SKM-1 treated with dmso at 0.1 percent for 144 hours (cell line): ENCODE measurements around the gene CFAP74.

ENCODE experiments used
- DNase-seq: peaks from one replicate; lab custom pipeline; 2025; ENCODE audit not compliant: unreplicated experiment; lab: John Stamatoyannopoulos, UW

The CFAP74 gene

DNA sequence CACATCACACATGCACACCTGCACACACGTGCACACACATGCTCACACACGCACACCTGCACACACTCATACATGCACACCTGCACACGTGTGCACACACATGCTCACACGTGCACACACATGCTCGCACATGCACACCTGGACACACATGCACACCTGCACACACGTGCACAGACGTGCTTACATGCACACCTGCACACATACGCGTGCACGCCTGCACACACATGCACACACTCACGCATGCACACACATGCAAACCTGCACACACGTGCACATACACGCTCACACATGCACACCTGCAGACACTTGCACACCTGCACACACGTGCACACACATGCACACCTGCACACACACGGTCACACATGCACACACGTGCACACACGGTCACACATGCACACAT, 32.6 kb downstream of the CFAP74 start:
- DNase-seq, result no peak

DNA sequence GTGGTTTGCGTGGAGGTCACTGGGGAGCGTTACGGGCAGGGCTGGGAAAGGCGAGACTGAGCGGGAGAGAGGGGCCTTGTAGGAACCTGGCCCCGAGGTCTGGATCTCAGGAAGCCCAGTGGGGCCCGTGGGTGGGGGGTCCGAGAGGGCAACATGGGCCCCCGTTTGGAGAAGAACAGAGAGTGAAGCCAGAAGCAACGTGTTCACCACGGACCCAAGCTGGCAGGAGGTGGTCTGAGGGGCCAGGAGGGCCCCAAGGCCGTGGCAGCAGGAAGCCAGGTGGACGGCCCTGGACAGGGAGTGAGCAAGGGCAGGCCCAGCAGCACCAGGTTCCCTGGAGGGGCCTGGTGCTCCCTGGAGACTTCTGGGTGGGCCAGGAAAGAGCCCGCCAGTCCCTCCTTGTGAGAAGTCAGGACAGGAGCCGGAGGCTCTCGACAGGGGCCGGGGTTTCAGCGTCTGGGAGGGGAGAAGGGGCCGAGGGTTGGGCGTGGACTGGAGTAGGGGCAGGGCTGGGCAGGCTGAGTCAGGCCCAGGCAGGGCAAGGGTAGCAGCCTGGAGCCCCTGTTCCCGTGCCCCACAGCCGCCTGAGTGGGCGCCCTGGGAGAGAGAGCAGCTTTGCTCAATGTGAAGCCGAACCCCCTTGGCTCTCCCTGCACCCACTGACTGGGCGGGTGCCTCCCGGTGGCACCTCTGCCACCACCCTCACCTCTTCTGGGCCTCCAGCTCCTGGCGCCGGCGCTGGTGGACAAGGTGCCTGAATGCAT, 33.5 kb downstream of the CFAP74 start:
- DNase-seq, result no peak

DNA sequence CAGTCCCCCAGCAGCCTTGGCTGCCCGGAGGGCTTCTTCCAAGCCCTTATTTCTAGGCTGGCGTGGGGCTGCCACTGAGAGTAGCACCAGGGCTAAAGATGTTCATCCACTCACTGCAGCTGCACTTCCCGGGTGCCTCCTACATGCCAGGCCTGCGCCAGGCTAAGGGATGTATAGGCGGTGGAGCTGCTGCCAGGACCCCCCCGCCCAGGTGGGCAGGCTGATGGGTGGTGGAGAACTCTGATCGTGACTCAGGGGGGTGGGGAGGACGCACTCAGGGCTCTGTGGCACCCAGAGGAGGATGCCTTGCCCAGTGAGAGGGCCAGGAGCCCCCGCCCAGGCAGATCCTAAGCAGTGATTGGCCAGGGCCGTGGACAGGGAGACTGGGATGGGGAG, 34.1 kb downstream of the CFAP74 start:
- no peak for DNase-seq

DNA sequence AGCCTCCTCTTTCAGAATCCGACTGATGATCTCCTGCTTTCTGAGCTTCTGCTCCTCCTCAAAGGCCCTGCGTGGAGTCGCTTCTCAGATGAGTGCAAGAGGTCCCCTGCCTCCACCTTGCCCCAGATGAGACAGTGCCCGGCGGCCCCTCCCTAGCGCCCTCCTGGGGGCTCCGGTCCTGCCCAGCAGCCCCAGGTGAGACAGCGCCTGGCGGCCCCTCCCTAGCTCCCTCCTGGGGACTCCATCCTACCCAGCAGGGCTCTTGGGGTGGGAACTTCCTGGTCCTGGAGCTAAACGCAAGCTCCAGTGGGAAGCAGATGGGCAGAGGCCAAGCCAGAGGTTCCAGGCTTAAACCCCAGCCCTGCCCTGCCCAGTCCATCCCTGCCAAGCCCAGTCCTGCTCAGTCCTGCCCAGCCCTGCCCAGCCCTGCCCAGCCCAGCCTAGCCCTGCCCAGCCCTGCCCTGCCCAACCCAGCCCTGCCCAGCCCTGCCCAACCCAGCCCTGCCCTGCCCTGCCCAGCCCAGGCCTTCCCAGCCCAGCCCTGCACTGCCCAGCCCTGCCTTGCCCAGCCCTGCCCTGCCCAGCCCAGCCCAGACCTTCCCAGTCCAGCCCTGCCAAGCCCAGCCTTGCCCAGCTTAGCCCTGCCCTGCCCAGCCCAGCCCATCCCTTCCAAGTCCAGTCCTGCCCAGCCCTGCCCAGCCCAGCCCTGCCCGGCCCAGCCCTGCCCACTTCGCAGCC, 34.6 kb downstream of the CFAP74 start:
- no peak for DNase-seq

DNA sequence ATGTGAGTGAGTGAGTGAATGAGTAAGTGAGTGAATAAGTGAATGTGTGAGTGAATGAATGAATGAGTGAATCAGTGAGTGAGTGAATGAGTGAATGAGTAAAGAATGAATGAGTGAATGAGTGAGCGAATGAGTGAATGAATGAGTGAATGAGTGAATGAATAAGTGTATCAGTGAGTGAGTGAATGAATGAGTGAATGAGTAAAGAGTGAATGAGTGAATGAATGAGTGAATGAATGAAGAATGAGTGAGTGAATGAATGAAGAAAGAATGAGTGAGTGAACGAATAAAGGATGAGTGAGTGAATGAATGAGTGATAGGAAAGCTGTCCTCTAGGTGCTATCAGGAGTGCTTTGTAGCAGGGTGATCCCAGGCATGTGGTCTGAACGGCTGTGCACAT, 35.7 kb downstream of the CFAP74 start:
- no peak for DNase-seq

DNA sequence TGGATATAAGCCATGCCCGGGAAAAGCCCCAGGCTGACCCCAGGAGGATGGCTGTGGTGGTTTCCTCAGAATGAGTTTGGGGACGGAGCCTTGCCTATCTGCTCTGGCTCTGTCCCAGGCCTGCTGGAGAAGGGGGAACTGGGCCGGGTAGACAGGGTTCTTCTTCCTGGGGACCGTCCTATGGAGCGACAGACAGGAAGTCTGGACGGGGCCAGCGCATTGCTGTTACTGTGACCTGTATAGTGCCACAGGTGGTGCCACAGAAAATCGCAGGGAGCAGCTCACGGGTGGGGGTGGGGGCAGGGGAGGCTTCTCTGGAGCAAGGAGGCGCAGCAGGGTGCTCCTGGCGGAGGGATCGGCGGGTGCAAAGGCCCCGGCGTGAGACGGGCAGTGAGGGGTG, 36.4 kb downstream of the CFAP74 start:
- no peak for DNase-seq

DNA sequence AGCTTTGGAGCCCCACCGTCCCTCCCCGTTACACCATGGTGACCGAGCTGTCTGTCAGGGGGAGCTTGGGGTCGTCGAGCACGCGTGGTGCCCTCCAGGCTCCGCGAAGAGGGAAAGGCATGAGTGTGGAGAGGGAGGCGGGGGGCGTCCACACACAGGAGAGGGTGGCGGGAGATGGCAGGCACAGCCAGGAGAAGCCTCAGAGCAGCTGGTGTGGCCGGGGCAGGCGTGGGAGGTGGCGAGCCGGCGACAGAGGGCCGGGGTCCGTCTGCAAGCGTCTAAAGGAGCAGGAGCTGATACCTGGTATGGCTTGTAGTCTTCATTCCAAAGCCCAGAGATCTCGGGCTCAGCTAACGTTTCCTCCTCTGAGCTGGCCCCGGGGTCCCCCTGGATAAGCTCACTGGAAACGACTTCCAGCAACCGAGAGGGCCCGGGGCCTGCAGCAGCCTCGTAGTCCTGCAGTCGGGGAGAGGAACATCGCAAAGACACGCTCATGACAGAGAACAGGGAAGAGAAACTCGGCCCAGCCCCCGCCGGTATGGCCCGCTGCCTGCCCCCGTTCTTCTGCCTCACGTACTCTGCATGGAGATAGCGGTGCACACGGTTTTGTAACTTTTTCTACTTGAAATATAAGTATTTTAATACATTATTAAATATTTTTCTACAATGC, 37.4 kb downstream of the CFAP74 start:
- DNase-seq, result no peak

DNA sequence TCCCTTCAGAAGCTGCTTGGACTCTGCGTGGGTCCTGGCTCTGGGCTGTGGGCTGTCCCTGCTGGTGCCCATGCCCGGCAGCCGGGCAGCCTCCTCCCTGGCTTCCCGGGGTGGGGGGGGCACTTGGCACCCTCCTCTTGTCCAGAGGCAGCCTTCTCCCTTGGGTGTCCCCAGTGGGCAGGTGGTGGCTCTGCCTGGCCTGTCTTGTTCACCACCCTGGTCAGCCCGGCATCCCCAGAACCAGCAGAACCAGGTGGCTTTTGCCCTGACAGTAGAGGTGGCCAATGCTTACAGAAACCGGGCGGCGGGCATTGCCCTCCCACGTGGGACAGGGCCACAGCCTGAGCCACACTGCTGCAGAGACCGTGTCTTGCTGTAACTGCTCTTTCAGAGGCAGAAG, 38.0 kb downstream of the CFAP74 start:
- no peak for DNase-seq

DNA sequence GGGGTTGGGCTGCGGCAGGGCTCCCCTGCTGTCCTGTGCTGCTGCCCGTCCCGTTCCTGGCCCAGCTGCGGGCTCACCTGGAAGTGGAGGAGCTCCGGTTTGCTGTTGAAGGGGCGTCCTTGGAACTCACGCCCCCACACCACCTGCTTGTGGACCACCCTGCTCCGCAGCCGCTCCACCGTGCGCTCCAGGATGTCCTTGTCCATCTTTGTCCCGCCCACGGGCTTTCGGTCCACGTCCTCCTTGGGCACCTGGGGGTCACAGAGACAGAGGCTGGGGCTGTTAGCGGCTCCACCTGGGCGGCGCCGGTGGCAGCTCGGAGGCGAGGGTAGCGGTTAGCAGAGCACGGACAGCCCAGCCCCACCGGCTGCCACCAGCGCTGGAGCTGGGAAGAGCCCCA, 38.8 kb downstream of the CFAP74 start:
- DNase-seq, result no peak

DNA sequence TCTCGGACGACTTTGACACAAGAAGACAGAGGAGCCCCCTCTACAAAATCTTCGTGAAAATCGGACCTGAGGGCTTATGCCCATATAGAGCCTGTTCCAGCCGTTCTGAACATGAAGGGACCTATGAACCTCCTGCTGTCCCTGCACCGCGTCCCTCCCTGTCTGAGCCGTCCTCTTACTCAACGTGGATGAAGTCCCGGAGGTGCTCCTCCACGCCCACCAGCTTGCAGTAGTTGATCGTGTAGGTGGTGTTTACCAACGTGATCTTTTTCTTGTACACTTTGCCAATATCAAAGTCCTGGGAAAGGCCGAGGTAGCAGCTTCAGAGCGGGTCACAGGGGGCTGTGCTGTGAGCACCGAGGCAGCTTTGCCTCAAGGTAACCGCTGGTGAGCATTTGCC, 40.0 kb downstream of the CFAP74 start:
- no peak for DNase-seq

DNA sequence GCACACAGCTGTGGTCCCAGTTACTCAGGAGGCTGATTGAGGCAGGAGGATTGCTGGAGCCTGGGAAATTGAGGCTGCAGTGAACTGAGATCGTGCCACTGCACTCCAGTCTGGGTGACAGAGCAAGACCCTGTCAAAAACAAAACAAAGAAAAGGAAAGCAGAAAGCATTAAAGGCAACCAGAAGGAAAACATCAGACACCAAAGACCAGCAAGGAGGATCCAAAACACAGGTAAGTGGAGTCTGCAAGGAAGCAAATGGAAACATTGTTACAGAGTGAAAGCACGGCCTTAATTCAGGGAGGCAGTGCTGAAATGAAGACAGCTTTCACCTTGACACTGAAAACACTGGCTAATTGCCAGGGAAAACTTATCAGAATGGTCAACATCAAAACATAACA, 40.8 kb downstream of the CFAP74 start:
- DNase-seq, result no peak

DNA sequence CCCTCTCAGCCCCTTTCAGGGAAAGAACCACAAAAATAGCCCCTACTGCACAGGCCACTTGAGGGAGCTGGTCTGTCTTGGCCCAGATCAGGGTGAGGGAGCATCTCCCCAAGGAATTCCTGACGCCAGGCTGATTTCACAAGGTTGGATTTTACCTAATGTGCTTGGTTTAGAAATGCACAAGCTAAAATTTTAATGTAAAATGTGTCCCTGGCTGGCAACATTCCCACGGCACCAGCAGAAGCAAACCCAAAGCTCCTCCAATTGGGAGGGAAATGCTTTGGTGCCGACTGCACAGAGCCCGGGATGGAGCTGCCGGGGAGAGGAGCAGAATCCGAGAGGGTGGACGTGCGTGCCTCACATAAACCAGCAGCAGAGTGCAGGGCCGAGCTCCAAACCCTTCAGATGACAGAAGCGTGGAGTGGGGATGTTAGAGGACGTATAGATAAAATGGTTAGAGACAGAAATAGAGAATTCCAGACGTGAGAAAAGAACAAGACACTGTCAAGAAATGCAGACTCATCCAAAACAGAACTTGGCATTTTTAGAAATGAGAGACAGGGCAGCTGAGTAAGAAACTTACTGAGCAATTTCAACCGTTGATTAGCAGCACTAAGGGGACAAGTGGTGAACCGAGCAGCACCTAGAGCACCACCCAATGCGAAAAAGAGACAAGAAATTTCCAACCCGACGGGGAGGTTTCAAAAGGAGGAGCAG, 42.9 kb downstream of the CFAP74 start:
- DNase-seq, result no peak

DNA sequence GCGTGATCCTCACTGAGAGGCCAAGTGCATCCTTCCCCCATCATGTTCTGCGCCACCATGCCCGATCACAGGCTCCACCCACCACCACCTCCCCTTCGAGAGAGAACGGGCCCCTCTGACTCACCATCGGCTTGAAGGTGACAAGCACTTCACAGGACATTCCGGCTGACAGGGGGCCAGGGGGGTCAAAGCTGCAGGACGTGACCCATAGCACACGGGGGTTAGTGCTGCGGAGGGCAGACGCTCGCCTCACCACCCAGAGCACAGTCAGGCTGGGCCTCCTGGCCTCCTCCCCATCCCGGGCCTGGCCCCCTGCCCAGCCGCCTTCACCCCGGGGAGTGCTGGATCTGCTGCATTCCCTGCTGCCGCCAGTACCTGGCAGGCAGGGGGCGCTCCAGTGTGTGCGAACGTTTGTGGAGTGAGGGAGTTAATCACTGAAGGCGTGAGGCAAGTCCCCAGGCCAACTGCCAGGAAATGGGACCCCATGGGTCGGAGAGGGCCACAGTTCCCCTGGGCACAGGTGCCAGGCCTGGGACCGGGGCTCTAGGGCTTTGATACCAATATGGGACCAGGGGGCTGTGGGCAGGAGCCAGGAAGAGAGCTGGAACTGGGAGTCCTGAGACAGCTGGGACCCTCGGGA, 43.6 kb downstream of the CFAP74 start:
- DNase-seq, result peak; percentile 80

DNA sequence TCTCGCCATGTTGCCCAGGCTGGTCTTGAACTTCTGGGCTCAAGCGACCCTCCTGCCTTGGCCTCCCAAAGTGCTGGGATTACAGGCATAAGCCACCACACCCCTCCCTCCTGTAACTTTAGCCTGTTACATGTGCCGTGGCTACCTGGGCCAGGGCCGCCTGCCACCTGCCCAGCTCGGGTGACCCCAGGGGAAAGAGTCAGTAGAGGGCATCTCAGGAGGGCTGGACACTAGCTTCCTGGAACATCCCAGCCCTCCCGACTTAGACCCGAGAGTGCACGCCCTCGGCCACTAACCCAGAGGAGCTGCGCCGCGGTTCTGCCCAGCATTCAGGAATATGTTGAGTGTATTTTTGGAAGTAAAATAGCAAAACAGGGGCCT, 44.1 kb downstream of the CFAP74 start:
- no peak for DNase-seq

DNA sequence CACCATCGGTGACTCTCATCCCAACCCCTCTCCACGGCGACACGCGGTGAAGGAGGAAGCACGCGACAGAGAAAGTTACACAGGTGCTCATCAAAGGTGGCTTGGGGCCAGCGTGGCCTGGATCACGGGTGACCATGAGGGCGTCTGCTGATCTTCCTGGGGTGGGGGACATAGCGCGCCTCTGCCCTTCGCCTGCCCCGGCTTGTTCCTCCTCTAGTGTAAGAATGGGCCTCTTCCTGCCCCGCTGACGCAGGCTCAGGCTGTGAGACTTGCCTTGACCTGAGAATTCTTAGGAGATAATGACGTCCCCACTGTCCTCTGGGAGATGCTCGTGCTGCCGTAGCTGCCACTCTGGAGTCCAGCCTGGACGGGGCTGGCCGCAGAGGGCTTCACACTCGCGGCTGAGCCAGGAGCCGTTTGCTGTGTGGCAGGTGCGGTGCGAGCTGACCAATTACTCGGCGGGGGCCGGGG, 45.5 kb downstream of the CFAP74 start:
- DNase-seq, result no peak

DNA sequence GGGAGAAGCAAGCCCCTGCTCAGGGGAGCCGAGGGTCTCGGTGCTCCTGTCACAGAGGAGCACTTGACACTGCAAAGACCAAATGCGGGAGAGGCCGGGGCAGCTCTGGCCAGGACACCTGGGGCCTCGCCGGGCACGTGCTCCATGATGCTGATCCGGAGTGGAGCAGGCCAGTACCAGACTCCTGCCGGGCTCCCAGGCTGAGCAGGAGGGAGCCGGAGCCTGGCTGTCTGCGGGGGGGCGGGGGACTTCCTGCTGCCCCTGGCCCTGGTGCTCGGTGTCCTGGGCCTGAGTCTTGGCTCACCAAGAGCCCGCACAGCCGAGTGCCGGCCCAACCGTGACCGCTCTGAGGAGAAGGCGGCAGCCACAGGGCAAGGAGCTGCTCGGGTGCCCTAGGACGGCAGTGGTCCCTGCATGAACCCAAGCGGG, 46.0 kb downstream of the CFAP74 start:
- DNase-seq, result no peak

DNA sequence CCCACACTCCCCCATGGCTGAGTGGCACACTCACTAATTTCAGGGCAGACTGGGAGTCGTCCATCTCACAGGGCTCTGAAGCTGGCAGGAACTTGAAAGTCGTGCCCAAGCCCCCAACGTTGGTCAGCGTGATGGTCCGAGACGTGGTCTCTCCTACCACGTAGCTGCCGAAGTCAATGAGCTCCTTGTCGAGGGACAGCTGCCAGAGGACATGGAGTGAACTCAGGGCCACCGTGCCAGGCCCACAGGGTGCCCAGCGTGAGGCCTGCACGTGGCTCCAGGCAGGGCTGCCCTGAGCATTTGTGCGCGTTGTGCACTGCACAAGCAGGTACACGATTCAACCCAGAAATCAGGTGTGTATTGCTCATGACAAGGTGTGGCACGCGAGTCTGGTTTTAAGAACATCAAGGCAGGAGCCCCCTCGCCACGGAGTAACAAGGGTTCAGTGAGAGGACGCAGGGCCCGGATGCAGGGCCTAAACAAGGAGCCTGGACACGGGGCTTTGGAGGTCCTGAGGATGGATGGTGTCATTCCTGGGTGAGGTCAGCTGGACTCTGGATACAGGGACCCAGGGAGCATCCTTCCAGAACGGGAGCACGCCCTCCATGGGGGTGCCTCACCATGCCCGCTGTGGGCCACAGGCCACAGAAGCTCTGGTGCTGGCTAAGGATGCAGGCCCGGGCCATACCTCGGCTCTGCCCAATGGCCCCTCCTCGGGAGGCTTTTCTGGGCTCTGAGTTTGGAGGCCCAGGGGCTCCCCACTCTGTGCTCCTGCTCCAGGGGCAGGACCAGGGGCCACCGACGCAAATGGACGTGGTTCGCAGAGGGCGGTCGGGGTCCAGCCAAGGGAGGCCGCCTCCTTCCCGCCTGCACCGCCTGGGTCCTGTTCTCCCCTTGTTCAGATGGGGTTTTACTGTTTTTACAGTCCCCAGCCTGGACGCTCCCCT, 46.7 kb downstream of the CFAP74 start:
- DNase-seq, result no peak

DNA sequence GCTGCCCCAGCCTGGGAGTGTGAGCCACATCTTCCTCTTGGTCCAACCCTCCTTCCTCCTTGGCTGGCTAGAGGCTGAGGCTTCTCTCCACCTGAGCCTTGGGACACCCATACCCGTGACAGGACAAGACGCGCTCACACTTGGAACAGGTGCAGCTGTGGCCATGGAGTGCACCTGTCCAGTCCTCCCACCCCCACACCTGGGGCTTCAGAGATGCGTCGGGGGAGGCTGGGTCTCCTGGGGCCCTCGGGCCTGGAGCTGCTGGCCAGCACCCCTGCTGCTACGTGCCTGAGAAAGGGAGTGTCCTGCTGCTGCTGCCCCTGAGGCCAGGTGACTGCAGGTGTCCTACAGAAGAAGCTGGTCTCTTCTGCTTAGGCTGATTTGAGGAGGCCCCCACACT, 47.5 kb downstream of the CFAP74 start:
- DNase-seq, result no peak

DNA sequence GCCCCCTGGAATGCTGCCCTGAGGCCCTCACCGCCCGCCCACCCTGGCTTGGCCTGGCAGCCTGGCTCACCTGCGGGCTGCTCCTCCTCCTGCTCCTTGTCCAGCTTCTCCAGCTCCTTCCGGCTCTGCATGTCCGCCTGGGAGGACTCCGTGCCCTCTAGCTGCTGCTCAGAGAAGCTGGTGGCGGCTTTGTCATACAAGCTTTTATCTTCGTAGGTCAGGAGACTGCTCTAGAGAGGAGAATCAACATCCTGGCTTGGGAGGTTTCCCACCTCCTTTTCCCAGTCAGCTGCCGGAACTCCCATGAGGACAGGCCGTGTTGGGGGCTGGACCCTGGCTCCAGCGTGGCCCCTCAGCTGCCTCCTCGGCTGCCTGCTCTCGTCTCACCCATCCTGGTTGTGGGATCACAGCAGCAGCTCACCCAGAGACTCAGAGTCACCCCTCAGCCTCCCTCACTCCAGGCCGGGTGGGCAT, 47.9 kb downstream of the CFAP74 start:
- no peak for DNase-seq
